GM06990 (cell line): ENCODE results near the gene ARV1.

Experiments used
- DNase-seq: peaks from one replicate; pipeline ENCODE4 v3.0.0-alpha.2; 2011; ENCODE audit not compliant: insufficient read length; ENCODE audit errors: extremely low read depth
- H3K27me3 ChIP-seq: replicated peaks from 2 replicates; pipeline ENCODE4 v1.6.0; 2011; ENCODE audit warnings: low read length; ENCODE audit not compliant: control insufficient read depth, insufficient read depth
- H3K36me3 ChIP-seq: 2 replicates; pipeline ENCODE4 v1.5.1; 2011; ENCODE audit warnings: low read length; ENCODE audit not compliant: control insufficient read depth, insufficient read depth
- H3K4me3 ChIP-seq: replicated peaks from 2 replicates; pipeline ENCODE4 v1.5.1; 2011; ENCODE audit warnings: low read depth, mild to moderate bottlenecking, control low read depth, low read length
- TF ChIP-seq, protein P1 (sequence below): IDR thresholded peaks from 2 replicates; pipeline ENCODE4 v1.5.1; 2011; ENCODE audit warnings: low read length, control low read depth, mild to moderate bottlenecking, inconsistent platforms; ENCODE audit not compliant: insufficient read depth, poor library complexity, severe bottlenecking

The ARV1 gene

DNA sequence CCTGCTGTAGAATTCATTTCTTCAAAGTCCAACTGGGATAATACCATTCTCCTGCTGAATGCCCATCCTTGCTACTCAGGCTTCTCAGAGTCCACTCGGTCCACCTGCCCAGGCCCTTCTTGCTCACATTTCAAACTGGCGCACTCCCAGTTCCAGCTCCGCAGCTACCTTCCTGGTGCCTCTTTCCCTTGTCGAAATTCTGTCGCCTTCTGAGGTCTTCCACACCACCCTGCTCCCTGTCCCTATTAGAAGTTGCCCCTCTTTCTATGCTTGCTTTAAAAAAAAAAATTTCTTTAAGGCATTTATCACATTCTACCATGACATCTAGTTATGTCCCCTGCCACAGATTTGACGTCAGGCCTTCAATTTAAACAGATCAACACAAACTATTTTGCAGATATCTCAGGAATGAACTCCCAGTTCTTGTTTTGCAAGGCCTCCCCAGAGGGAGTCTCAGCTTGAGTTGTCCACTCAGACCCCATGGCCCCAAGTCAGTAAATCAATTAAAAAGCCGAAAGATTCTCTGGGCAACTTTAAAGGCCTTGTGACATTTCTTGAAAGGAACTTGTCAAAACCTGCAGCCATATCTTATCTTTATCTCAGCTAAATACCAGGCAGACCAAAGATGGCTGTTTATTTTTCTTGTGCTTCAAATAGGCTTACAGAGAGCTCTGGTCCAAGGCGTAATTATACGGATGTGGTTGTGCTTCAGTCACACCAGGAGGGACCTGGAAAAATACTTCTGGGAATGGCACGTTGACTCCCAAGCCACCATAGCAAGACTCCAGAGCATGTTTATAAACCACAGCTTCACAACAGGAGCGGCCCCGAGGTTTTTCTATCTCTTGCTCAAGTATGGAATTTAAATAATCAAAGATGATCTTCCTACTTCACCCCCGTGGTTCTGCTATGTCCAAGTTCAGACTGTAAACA lies 59.0 kb downstream of the ARV1 start:
- DNase-seq = no peak

DNA sequence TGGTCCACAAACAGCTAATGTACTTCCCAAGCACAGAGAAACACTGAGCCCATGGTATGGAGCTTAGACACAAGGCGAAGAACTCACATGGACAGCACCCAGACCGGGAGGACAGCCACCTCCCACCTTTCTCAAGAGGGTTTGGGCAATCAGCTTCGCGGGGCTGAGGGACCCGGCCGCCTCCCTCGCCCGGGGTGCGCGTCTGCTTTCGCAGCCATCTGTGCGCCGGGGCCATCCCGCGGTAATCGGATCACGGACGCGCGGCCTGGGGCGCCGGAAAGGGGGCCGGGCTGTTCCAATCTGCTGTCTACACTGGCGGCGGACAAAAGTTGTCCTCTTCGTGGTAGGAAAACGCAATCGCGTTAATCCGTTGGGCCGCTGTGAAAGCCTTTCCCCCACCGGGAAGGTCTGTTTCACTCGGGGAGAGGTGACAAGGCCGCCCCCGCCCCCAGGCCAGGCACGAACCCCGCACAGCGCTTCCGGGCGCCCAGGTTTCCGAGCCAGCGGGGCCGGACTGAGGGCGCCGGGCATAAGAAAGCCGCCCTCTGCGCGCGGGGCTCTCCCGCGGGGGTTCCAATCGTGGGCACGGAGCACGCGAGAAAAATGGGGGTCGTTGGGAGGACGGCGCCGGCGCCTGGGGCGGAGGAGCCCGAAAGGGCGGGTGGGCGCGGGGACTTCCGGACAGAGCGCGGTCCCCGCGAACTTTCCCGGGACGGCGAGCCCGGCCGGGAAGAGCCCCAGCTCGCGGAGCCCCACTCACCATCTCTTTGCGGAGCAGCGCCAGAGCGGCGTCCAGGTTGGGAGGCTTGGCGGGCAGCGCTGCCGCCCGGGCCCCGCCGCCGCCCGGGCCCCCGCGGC lies 60.5 kb downstream of the ARV1 start:
- no peaks in the 10 kb centered on the region for H3K36me3 ChIP-seq
- peaks cover 1% of the 10 kb centered on the region; the same call in 1 of the 2 replicates for H3K27me3 ChIP-seq
- peak overlapping the region; percentile 57 for H3K4me3 ChIP-seq
- peak; percentile 25 for DNase-seq
- TF ChIP-seq, protein P1, sequence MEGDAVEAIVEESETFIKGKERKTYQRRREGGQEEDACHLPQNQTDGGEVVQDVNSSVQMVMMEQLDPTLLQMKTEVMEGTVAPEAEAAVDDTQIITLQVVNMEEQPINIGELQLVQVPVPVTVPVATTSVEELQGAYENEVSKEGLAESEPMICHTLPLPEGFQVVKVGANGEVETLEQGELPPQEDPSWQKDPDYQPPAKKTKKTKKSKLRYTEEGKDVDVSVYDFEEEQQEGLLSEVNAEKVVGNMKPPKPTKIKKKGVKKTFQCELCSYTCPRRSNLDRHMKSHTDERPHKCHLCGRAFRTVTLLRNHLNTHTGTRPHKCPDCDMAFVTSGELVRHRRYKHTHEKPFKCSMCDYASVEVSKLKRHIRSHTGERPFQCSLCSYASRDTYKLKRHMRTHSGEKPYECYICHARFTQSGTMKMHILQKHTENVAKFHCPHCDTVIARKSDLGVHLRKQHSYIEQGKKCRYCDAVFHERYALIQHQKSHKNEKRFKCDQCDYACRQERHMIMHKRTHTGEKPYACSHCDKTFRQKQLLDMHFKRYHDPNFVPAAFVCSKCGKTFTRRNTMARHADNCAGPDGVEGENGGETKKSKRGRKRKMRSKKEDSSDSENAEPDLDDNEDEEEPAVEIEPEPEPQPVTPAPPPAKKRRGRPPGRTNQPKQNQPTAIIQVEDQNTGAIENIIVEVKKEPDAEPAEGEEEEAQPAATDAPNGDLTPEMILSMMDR = no peak

More for the DNA sequence above, 59.0 kb downstream of the ARV1 start:
- Histone ChIP-seq H3K4me3 (no peak overlapping the region), H3K36me3 (no peaks in the 10 kb centered on the region), H3K27me3 (peaks cover 1% of the 10 kb centered on the region; the same call in 1 of the 2 replicates)
- TF ChIP-seq, protein P1 = no peak

DNA sequence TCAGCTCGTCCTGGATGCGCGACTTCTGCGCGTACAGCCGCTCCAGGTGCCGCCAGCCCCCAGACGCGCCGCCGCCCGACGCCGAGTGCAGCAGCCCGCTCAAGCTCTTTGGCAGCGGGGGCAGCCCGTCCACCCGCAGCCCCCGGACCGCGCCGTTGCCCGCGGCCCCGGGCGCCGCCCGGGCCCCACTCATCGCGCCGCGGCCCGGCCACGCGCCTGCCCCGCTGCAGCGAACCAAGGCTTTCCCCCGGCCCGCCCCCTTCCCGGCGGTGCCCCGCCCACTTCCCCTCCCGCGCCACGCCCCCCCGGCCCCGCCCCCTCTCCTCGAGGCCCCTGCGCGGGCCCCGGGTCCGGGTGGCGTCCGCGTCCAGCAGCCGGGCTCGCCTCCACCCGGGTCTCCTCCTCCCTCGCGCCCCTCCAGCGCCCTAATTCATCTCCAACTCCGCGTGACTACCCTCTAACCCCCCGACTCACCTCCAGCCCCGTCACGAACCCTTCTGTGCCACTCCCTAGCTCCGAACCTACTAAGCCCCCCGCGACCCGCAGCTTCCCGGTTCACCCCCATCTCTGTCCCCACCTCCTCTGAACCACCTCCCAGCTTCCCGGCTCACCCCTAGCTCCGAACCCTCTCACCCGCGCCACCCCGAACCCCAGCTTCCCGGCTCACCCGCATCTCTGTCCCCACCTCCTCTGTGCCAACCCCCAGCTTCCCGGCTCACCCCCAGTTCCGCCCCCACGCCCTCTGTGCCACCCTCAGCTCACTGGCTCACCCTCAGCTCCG lies 61.3 kb downstream of the ARV1 start, which contains the start of gene FAM89A:
FAM89A (minus strand) TSS at position 236 of the 781 bp plus-strand sequence; CDS start at position 193, 43 bp downstream.
- DNase-seq = peak; percentile 28
- H3K4me3 ChIP-seq = peak within 1 kb of the TSS; percentile 57
- no peaks in the 10 kb centered on the region for H3K36me3 ChIP-seq
- peaks cover 1% of the 10 kb centered on the region; the same call in 1 of the 2 replicates for H3K27me3 ChIP-seq
- TF ChIP-seq, protein P1 = no peak

DNA sequence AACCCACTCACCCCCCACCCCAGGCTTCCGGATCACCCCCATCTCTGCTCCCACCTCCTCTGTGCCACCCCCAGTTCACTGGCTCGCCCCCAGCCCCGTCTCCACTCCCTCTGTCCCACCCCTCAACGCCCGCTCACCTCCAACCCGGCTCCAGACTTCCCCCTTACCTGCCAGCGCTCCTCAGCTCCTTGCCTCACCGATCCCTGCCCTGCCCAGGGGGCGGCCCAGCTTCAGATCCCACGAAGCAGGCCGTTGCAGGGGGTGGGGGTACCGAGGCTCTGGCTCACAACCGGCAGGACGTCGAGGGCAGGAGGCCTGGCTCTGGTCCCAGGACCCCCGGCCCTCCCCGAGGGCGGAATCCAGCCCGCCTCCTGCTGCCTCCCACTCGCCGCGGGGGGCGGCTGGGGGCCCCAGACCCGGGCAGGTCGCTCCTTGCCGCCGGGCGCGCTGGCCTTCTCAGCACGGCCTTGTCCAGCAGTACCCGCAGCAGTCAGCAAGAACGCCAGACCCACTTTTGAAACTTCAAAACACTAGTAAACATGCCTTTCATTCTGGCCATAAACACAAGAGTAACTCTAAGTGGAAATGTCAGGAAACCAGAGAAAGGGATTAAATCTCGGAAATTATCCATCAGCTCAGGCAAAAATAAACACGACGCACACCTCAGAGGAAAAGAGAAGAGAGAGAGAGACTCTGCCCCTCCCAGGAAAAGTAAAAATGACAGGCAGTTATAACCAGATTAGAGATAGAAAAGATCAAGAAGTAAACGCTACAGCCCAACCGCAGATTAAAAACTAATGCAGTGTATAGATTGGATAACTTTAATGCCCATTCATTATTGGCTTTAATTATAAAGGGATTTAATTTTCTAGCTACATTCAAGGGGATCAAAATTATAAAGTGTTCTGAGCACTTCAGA lies 62.2 kb downstream of the ARV1 start:
- peaks cover 1% of the 10 kb centered on the region; the same call in 1 of the 2 replicates for H3K27me3 ChIP-seq
- DNase-seq = peak; percentile 5
- TF ChIP-seq, protein P1 = no peak
- no peak overlapping the region for H3K4me3 ChIP-seq
- H3K36me3 ChIP-seq = no peaks in the 10 kb centered on the region
